Measurements from ENCODE around the gene ZNF844. TPM values are rescaled to one million over a fixed set of nuclear protein-coding genes. Genes with fewer than 3 reads are reported as not detected.
A peak's percentile ranks its signal among the peaks of the same experiment; 100 is the strongest.

The ZNF844 gene
- total RNA-seq, 1 experiment from 2014 or later: 10.5 TPM

GRCh38 chr19:12042893-12043292 is 21.6 kb upstream of the ZNF844 start (continued):
- TF ChIP-seq ZBTB43 (CRISPR knock-in tag; IDR thresholded peaks at IDR 0.05) (no peak), KAT7 (CRISPR knock-in tag; IDR thresholded peaks at IDR 0.05; ENCODE audit: borderline replicate concordance) (no peak), SOX15 (CRISPR knock-in tag; IDR thresholded peaks at IDR 0.05) (no peak), USF2 (CRISPR knock-in tag; IDR thresholded peaks at IDR 0.05) (no peak)

DNA sequence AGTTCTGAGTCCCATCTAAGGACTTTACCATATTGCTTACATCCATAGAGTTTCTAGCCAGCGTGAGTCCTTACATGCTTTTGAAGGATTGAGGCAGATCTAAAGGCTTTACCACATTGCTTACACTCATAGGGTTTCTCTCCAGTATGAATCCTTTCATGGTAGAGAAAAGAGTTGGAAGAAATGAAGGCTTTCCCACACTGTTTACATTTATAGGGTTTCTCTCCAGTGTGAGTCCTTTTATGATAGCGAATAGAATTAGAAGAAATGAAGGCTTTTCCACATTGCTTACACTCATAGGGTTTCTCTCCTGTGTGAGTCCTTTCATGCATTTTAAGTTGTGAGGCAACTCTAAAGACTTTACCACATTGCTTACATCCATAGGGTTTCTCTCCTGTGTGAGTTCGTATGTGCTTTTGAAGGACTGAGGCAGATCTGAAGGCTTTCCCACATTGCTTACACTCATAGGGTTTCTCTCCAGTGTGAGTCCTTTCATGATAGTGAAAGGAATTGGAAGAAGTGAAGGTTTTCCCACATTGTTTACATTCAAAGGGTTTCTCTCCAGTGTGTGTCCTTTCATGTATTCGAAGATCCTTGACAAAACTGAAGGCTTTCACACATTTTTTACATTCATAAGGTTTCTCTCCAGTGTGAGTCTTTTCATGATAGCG is 20.6 kb upstream of the ZNF844 start:
- ChIA-PET POLR2A (no interaction called here), CTCF (no interaction called here)
- Mint-ChIP-seq H3K27ac (no peak overlapping the region), H3K36me3 (peaks cover 79% of the 10 kb centered on the region), H3K9me3 (peaks cover 53% of the 10 kb centered on the region), H3K4me1 (no peaks in the 10 kb centered on the region), H3K4me3 (no peak overlapping the region), H3K27me3 (ENCODE audit: low read depth) (peaks cover 9% of the 10 kb centered on the region)
- DNase-seq (ENCODE audit: low spot score): no peak
- TF ChIP-seq ZNF532 (CRISPR knock-in tag; IDR thresholded peaks at IDR 0.05; ENCODE audit: borderline replicate concordance) (no peak), GTF2I (CRISPR knock-in tag; conservative IDR thresholded peaks at IDR 0.05) (0 out of 2 replicates have a peak, but pooled peaks have one; percentile 34)
- ATAC-seq: no peak

- TF ChIP-seq IRF1 (CRISPR knock-in tag; IDR thresholded peaks at IDR 0.05): no peak
- TF ChIP-seq ZNF232 (CRISPR knock-in tag; IDR thresholded peaks at IDR 0.05): no peak
- peak; percentile 82 for TF ChIP-seq GABPB1 (CRISPR knock-in tag; IDR thresholded peaks at IDR 0.05)
- no peak for TF ChIP-seq STAT6 (CRISPR knock-in tag; conservative IDR thresholded peaks at IDR 0.05; ENCODE audit: low read depth)
- TF ChIP-seq USF1 (CRISPR knock-in tag; IDR thresholded peaks at IDR 0.05): no peak
- TF ChIP-seq ELF4 (CRISPR knock-in tag; IDR thresholded peaks at IDR 0.05; ENCODE audit: low read depth): no peak
- no peak for TF ChIP-seq ATF1 (CRISPR knock-in tag; IDR thresholded peaks at IDR 0.05)
- Mint-ChIP-seq H3K27ac (no peak overlapping the region), H3K27me3 (ENCODE audit: low read depth) (peaks cover 9% of the 10 kb centered on the region), H3K9me3 (peaks cover 45% of the 10 kb centered on the region), H3K4me3 (no peak overlapping the region), H3K4me1 (peaks cover 9% of the 10 kb centered on the region), H3K36me3 (peaks cover 71% of the 10 kb centered on the region)
- no peak for ATAC-seq
- POLR2A ChIA-PET: interaction anchor here (1.0 kb wide), 1 partner anchor 12 kb away, joined by 3 read pairs; the partner anchor contains the start of gene ZNF433
- no peak for DNase-seq (ENCODE audit: low spot score)
- CTCF ChIA-PET: interaction anchor here (0.9 to 1.2 kb wide), 2 partner anchors 12 to 92 kb away, joined by 3 to 5 read pairs; partner anchors contain the start of gene ZNF20
These were observed 16.7 kb upstream of the ZNF844 start for GRCh38 chr19:12047868-12048267.
